SKM-1 (cell line): ENCODE measurements around the gene PRSS57.
"Not testable (repeated sequence)": the region's sequence is repeated elsewhere in the genome, so short reads cannot be mapped to it uniquely, and the experiment has no call there.

Experiments used
- DNase-seq: peaks from one replicate; lab custom pipeline; 2025; ENCODE audit not compliant: unreplicated experiment; lab: John Stamatoyannopoulos, UW

Gene PRSS57

GRCh38 chr19:698529-698928 is 3.3 kb upstream of the PRSS57 start:
- DNase-seq, result not testable (repeated sequence)

GRCh38 chr19:694481-695351 is 536 bp downstream of the PRSS57 start:
- no peak for DNase-seq

GRCh38 chr19:690203-690602 is 5.0 kb downstream of the PRSS57 start:
- no peak for DNase-seq

GRCh38 chr19:688992-689391 is 6.3 kb downstream of the PRSS57 start:
- DNase-seq, result no peak

- no peak for DNase-seq
These were observed 7.0 kb downstream of the PRSS57 start for GRCh38 chr19:688214-688613.

- no peak for DNase-seq
These were observed 7.6 kb downstream of the PRSS57 start for GRCh38 chr19:687569-688166.

GRCh38 chr19:686589-687297 is 8.5 kb downstream of the PRSS57 start:
- no peak for DNase-seq

- DNase-seq, result no peak
These were observed 9.8 kb downstream of the PRSS57 start for GRCh38 chr19:685454-685931.

GRCh38 chr19:682678-683320 is 12.5 kb downstream of the PRSS57 start:
- DNase-seq, result no peak

- DNase-seq, result no peak
These were observed 13.9 kb downstream of the PRSS57 start for GRCh38 chr19:681029-682019.

GRCh38 chr19:680287-681028 is 14.8 kb downstream of the PRSS57 start:
- DNase-seq, result peak; percentile 97

- no peak for DNase-seq
These were observed 15.6 kb downstream of the PRSS57 start for GRCh38 chr19:679418-680286.

- no peak for DNase-seq
These were observed 16.4 kb downstream of the PRSS57 start for GRCh38 chr19:678791-679388.

GRCh38 chr19:677601-678436 is 17.4 kb downstream of the PRSS57 start:
- no peak for DNase-seq

GRCh38 chr19:677201-677600 is 18.1 kb downstream of the PRSS57 start:
- DNase-seq, result no peak

- DNase-seq, result no peak
These were observed 18.7 kb downstream of the PRSS57 start, which contains the start of gene FSTL3 for GRCh38 chr19:676339-677105. Gene FSTL3, plus strand, starts transcription at chr19:676392. Its CDS starts 32 bp downstream, at chr19:676424.
